Activated naive CD8-positive, alpha-beta T cell treated with anti-CD3 and anti-CD28 coated beads for 36 hours (primary cell): ENCODE data around the gene POMGNT2. TPM values are rescaled to one million over a fixed set of nuclear protein-coding genes. Genes with fewer than 3 reads are reported as not detected.

ENCODE experiments used
- DNase-seq: peaks from one replicate; pipeline ENCODE4 v3.0.0; 2021
- H3K27ac Mint-ChIP-seq: one replicate; pipeline ENCODE4 v1.8.0; 2022; ENCODE audit warnings: mild to moderate bottlenecking, moderate library complexity, mixed read lengths
- H3K27me3 Mint-ChIP-seq: one replicate; pipeline ENCODE4 v1.8.0; 2022; ENCODE audit warnings: mild to moderate bottlenecking, mixed read lengths
- H3K36me3 Mint-ChIP-seq: one replicate; pipeline ENCODE4 v1.8.0; 2021; ENCODE audit warnings: mild to moderate bottlenecking, mixed read lengths
- H3K4me1 Mint-ChIP-seq: one replicate; pipeline ENCODE4 v1.8.0; 2021; ENCODE audit warnings: mixed read lengths
- H3K4me3 Mint-ChIP-seq: one replicate; pipeline ENCODE4 v1.8.0; 2022; ENCODE audit warnings: mild to moderate bottlenecking, moderate library complexity, mixed read lengths
- H3K9me3 Mint-ChIP-seq: one replicate; pipeline ENCODE4 v1.8.0; 2022; ENCODE audit warnings: mixed read lengths
- total RNA-seq, 2 experiments: library from RNA; stranded (reverse); gene quantifications; one replicate each; pipeline ENCODE4 v1.2.3, GENCODE V29; 2021

Gene POMGNT2
- total RNA-seq, 2 experiments from 2014 or later = 12.1 to 13.3 TPM

- Mint-ChIP-seq H3K27me3 (no peaks in the 10 kb centered on the region), H3K4me3 (no peak overlapping the region), H3K9me3 (peaks cover 2% of the 10 kb centered on the region), H3K4me1 (peaks cover 5% of the 10 kb centered on the region), H3K27ac (no peak overlapping the region), H3K36me3 (no peaks in the 10 kb centered on the region)
- DNase-seq = no peak
Observed at GRCh38 chr3:43031889-43032545, 73.9 kb downstream of the POMGNT2 start.

GRCh38 chr3:43031485-43031884 is 74.4 kb downstream of the POMGNT2 start:
- DNase-seq = no peak
- Mint-ChIP-seq H3K36me3 (no peaks in the 10 kb centered on the region), H3K4me1 (peaks cover 5% of the 10 kb centered on the region), H3K27me3 (no peaks in the 10 kb centered on the region), H3K27ac (no peak overlapping the region), H3K9me3 (peaks cover 2% of the 10 kb centered on the region), H3K4me3 (no peak overlapping the region)

- no peak overlapping the region for H3K27ac Mint-ChIP-seq
- H3K9me3 Mint-ChIP-seq = peaks cover 4% of the 10 kb centered on the region
- no peak for DNase-seq
- no peak overlapping the region for H3K4me3 Mint-ChIP-seq
- no peaks in the 10 kb centered on the region for H3K36me3 Mint-ChIP-seq
- H3K4me1 Mint-ChIP-seq = peaks cover 8% of the 10 kb centered on the region
- no peaks in the 10 kb centered on the region for H3K27me3 Mint-ChIP-seq
Observed at GRCh38 chr3:43030162-43030935, 75.5 kb downstream of the POMGNT2 start.

Other genes with a start within 250 kb of the POMGNT2 start
- not detected for gene CYP8B1, start 230.2 kb downstream of the POMGNT2 start, total RNA-seq
- gene ZNF662, start 199.9 kb downstream of the POMGNT2 start, total RNA-seq = 1 to 10 TPM; 4.9 to 5.3 TPM
- under 1 TPM in 1 of 2 experiments, not detected in 1; 0.08 TPM for gene GASK1A, start 126.8 kb downstream of the POMGNT2 start, total RNA-seq
- gene SNRK, start 180.5 kb upstream of the POMGNT2 start, total RNA-seq = 10 to 100 TPM; 26.8 to 29.3 TPM